Putamen (tissue), 1 donor: Measurements from ENCODE around the gene ZDHHC7.

Experiments used
- DNase-seq: peaks from one replicate; pipeline ENCODE4 v3.0.0-alpha.2; 2016; ENCODE audit warnings: low spot score

Gene ZDHHC7

DNA sequence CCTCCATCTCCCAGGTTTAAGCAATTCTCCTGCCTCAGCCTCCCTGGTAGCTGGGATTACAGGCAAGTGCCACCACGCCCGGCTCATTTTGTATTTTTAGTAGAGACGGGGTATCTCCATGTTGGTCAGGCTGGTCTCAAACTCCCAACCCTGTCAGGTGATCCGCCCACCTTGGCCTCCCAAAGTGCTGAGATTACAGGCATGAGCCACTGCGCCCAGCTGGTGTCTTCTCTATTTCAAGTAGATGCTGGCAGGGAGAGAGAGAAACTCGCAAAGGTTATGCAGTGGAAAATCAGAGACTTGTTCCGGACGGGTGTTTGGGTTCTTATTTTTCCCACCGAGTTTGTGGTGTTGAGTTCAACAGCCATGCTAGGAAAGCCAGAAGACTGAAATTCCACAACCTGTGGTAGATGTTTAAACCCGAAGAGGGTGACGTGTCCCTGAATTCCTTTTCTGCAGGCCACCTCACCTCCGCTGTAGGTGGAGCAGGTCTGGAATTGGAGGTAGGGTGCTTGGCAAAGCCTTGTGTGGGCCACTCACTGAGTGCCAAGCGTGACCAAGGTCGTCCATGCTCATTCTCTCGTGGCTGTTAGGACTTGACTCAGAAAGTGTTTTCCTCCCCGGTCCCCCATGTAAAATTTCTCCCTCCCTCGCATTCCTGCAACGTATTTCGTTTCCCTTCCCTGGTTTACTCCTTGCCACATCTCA, 7.3 kb upstream of the ZDHHC7 start:
- no peak for DNase-seq

DNA sequence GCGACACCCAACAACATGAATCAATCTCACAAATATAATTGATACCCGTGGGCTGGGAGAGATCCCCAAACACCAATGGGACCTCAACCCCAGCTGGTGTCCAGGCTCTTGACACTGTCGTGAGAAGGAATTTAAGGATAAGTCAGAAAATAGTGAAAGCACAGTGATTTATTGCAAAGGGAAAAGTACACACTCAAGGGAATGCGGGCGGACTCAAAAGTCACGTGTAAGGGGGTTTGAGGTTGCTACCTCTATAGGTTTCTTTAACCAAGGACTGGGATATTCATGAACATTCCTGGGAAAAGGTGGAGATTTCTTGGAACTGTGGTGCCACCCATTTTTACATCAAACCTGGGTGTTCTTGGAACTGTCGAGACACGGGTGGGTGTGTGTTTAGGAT, 6.3 kb upstream of the ZDHHC7 start:
- no peak for DNase-seq

- no peak for DNase-seq
These were observed 5.8 kb upstream of the ZDHHC7 start for GRCh38 chr16:85017151-85017550.

DNA sequence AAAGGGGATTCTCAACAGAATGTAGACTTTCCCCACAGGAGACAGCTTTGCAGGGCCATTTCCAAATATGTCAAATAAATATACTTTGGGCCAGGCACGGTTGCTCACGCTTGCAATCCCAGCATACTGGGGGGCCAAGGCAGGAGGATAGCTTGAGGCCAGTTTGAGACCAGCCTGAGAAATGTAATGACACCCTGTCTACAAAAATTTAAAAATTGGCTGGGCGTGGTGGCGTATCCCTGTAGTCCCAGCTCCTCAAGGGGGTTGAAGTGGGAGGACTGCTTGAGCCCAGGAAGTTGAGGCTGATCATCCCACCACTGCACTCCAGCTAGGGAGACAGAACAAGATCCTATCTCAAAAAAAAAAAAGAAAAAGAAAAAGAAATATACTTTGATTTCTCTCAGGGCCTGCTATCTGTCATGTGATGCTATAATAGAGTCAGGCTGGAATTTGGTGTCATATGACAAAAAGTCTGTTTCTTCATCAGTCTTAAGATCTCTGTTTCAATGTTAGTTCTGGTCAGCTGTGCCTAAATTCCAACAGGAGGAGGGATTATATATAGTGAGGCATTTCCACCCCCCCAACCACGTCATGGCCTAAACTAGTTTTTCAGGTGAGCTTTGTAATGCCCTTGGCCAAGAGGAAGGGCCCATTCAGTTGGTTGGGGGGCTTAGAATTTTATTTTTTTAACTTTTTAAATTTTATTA, 4.3 kb upstream of the ZDHHC7 start:
- no peak for DNase-seq

GRCh38 chr16:85014311-85014710, 3.0 kb upstream of the ZDHHC7 start:
- no peak for DNase-seq

DNA sequence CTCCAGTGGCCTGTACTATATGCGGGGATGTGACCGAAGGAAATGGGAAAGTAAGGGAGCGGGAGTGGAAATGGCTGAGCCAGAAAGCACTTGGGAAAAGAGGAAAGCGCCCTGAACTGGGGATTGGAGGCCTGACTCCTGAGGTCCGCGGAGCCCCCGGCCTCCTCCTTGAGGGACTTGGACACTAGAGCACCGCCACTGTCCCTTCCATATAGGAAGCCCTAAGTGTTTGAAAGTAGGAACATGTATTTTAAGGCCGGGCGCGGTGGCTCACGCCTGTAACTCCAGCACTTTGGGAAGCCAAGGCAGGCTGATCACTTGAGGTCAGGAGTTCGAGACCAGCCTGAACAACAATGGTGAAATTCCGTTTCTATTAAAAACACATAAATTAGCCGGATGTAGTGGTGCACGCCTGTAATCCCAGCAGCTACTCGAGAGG, 530 bp upstream of the ZDHHC7 start:
- DNase-seq: no peak

GRCh38 chr16:85010446-85010930, 847 bp downstream of the ZDHHC7 start:
- DNase-seq: no peak

- DNase-seq: no peak
These were observed 3.1 kb downstream of the ZDHHC7 start for GRCh38 chr16:85008271-85008670.

GRCh38 chr16:85007496-85008214, 3.7 kb downstream of the ZDHHC7 start:
- DNase-seq: no peak

DNA sequence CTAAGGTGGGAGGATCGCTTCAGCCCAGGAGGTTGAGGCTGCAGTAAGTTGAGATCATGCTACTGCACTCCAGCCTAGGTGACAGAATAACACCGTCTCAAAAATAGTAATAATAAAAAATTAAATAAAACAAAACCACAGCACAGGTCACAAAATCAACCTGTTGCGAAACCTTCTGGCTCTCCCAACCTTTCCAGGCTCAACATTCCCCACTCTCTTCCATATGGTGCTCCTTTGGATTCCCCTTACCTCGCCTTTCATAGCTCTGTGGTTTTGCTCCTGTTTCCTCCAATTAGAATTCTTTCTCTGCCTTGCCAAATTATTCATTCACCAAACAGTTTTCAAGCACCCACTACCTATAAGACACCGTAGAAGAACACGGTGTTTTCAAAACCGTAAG, 4.7 kb downstream of the ZDHHC7 start:
- no peak for DNase-seq

DNA sequence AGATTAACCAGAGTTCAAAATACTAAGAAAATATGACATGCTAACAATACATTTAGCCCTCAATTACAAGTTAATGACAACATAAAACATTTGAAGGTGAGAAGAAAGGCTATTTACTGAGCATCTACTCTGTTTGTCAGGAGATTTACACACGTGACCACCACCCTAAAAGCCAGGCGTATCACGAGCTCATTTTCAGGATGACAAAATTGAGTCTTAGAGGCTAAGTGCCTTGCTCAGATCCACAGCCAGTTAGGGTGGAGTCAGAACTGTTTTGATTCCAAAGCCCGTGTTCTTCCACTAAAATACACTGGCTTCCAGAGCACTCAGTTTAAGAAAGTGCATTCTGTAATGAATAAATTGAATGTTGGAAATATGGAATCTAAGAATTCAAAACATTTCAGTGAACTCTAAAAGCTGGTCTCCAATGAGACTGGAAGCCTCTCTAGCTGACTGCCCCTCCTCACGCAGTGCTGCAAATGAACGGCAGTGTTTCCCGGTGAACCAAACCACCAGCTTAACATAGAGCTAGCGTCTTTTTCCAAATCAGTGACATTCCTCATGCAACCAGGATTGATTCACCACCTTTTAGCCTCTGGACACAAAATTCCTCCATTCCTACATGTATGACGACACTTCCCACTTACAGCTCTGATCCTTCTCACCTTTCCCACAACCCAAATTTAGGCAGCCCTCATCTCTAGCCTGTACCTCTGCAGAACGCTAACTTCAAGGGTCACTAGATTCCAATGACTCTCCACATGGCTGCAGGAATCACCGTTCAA, 5.9 kb downstream of the ZDHHC7 start:
- no peak for DNase-seq

DNA sequence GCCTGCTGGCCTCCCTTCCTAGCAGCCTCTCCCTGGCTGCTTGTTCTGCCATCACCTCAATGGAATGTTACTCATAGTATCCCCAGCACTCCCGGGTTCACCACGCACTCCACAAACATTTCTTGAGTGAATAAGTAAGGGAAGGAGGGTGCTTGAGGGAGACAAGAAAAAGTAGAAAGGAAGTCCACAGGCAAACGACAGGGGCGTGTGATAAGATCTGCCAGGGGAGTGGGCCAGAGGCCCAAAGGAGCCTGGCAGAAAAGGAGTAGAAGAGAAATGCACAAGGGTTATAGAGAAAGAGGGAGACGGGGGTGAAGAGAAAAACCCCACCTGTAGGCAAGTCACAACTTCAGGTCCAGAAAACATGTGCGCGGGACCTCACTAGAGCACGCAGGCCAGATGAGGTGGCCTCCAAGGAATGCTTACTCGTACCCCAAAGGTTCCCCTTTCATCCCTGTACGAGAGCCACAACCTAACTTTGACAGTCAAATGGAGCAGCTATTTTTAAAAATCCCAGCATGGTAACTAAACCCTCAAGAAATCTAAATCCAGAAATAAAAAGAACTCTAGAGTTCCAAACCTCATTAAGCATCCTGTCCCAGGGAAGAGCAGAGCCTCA, 6.6 kb downstream of the ZDHHC7 start:
- no peak for DNase-seq

GRCh38 chr16:85003725-85004586, 7.4 kb downstream of the ZDHHC7 start:
- no peak for DNase-seq

GRCh38 chr16:85003076-85003475, 8.3 kb downstream of the ZDHHC7 start:
- no peak for DNase-seq

DNA sequence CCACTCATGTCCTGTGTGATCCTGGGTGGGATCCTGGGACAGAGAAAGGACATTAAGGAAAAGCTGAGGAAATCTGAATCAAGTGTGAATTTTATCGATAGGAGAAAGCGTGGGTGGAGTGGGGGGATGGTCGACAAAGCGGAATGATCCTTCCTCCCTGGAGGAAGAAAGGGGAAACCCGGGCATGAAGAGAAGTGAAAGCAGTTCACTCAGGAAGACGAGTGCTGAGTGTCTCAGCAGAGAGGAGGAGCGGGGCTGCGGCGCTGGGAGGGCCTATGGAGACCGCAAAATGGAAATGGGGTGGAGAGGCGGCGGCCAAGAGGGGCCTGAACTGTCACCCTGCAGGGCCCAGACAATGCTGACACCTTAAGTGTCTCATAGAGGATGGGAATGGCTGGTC, 8.7 kb downstream of the ZDHHC7 start:
- DNase-seq: no peak

DNA sequence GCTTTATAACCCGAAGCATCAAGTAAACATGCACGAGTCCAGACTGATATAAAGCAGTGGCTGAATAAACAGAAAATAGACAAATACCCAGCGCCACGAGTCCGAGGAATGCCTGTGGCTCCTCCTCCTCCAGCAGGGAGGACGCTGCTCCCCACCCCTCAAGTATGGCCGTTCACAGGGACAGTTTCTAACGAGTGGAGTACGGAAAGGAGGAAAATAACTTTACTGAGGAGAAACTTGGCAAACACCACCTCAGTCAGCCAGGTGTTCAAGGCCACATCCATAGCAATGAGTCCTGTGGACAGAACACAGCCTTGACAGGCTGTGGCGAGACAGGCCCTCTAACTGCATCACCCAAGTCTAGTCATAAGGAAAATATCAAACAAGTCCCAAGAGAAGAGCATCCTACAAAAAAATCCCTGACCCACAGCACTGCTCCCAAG, 9.2 kb downstream of the ZDHHC7 start:
- DNase-seq: no peak

DNA sequence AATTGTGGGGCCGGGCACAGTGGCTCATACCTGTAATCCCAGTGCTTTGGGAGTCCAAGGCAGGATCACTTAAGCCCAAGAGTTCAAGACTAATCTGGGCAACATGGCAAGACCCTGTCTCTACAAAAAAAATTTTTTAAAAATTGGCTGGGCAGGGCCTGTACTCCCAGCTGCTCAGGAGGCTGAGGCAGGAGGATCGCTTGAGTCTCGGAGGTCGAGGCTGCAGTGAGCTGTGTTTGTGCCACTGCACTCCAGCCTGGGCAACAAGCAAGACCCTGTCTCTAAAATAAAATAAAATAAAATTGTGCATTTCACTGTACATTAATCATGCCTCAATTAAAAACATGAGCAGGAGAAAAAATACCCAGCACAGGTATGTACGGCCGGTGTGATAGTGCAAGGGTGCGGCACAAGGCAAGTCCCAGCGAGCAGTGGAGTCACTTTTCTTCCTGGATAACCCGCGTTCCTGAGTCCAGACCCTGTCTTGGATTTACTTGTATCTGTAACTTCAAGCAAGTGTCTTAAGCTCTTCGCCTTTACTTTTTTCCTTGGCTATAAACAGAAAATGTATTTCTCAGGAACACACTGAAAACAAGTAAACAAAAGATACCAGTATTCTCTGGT, 11.4 kb downstream of the ZDHHC7 start:
- DNase-seq: no peak

DNA sequence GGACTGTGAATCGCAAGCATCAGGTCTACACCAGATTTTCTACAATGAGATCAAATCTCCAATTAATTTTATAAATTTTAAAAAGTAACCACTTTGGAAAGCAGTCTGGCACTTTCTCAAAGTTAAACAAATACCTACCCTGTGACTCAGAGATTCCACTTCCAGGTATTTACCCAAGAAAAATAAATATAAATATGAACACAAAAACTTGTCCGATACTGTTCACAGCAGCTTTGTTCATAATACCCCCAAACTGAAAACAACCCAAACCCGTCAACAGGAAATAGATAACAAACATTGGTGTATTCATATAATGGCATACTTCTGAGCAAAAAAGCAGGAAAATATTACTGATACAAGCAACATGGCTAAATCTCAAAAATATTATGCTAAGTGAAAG, 12.1 kb downstream of the ZDHHC7 start:
- DNase-seq: no peak

DNA sequence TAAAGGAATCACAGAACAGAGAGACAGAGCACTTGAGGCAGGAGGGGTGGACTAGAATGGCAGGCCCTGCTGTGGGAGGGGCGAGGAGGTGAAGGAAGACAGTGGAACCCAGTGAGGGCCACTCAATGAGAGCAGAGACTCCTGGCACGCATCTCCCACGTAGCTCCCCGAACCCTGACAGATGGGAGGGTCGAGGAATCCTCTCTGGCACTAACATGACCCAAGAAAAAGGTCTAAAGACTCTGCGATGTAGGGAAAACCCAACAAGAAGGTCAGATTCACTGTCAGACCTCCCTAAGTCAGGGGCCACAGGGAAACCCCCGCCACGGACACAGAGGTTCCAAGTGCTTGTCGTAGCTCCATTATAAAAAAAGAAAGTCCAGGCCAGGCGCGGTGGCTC, 15.0 kb downstream of the ZDHHC7 start:
- DNase-seq: no peak

DNA sequence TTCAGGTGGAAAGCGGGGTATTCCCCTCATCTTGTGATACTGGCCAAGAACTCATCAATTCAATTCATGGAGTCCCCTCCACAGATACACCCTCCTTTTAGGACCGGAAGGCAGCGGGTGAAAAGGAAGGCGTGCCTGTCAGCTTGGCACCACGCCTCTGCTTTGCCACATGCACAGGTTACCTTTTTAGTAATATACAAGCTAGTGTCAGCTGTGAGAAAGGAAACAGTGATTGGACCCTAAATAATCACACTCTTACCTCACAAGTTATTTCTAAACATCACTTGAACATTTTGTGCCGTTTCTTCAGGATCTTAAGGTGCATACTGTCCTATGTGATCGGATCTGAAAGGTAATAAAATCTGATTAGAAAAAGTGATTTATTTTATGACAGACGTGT, 15.7 kb downstream of the ZDHHC7 start:
- no peak for DNase-seq
